ENCODE measurements around the gene LHFPL2.

LHFPL2 gene

DNA sequence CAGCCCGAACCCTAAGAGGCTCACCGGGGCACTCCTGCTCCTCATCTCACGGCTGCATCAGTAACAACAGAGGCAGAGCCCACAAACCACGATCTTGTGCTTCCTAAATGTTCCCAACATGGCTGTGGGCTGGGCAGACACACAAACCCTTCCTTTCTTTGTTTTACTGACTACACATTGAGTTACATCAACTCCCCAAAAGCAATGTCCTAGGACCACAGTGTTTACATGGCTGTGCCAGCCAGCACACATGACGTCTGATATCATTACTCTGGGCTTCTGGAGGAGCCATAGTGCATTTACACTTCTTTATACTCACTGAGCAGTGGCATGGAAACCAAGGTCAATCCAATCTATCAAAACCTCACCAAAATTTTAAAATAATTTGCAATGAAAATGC lies 101.4 kb downstream of the LHFPL2 start:
- no peak for DNase-seq (ENCODE audit: low read depth in 2 of 3, low spot score in 1 of 3)

- DNase-seq (ENCODE audit: low read depth in 2 of 3, low spot score in 1 of 3): no peak
Observed at GRCh38 chr5:78546276-78546996, 102.1 kb downstream of the LHFPL2 start.

GRCh38 chr5:78545406-78545805 lies 103.2 kb downstream of the LHFPL2 start:
- DNase-seq (ENCODE audit: low read depth in 2 of 3, low spot score in 1 of 3): no peak

- DNase-seq (ENCODE audit: low read depth in 2 of 3, low spot score in 1 of 3): no peak
Observed at GRCh38 chr5:78544561-78545201, 103.9 kb downstream of the LHFPL2 start.

GRCh38 chr5:78543916-78544315 lies 104.7 kb downstream of the LHFPL2 start:
- no peak for DNase-seq (ENCODE audit: low read depth in 2 of 3, low spot score in 1 of 3)

- DNase-seq (ENCODE audit: low read depth in 2 of 3, low spot score in 1 of 3): no peak
Observed at GRCh38 chr5:78543292-78543691, 105.3 kb downstream of the LHFPL2 start.

DNA sequence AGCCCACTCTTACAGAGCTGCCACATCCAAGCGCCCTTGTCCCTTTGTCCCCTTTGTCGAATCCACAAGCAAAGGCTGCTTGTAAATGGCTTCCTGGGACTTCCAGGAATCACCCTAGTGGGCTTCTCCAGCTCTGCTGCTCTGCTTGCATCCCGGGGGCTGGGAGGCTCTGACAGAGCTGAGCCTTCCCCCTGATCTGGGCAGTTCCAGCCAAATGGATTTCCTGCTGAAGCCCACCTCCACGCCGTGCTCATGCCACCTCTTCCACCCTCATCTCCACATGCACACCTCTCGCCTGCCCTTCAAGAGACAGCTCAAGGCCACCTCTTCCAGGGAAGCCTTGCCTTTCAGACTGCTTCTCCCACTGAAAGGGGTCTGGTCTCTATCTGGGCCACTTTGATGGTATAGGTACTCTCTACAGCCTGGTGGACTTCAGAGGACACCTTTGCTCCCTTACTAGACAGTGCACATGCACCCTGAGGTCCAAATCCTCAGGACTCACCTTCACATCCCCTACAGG lies 106.2 kb downstream of the LHFPL2 start:
- no peak for DNase-seq (ENCODE audit: low read depth in 2 of 3, low spot score in 1 of 3)

DNA sequence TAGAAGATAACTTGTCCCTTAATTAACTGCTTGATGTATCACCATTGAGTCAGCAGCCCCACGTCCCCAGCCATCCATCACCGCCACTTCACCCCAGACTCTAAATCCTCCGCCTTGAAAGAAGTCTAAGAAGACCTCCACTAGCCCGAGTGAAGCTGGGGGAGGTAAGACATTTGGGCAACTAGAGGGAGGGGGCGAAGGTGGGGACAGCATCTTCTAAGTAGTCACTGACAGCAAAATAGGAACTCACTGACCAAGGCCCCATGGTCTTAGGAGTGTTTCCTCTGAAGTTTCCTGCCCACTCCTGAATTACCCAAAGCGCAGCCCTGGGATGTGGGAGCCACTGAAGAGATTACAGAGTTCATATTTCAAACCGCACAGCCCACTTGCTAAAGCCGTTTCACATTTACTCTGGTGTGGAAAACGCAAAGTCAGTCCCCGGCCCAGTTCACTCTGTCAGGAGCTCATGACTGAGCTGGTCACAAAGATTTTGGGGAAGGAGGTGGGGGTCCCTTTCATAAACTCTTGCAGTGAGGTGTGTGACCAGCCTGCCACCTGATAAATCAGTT lies 107.4 kb downstream of the LHFPL2 start:
- DNase-seq (ENCODE audit: low read depth in 2 of 3, low spot score in 1 of 3): no peak

GRCh38 chr5:78540335-78541085 lies 108.1 kb downstream of the LHFPL2 start:
- DNase-seq (ENCODE audit: low read depth in 2 of 3, low spot score in 1 of 3): no peak

DNA sequence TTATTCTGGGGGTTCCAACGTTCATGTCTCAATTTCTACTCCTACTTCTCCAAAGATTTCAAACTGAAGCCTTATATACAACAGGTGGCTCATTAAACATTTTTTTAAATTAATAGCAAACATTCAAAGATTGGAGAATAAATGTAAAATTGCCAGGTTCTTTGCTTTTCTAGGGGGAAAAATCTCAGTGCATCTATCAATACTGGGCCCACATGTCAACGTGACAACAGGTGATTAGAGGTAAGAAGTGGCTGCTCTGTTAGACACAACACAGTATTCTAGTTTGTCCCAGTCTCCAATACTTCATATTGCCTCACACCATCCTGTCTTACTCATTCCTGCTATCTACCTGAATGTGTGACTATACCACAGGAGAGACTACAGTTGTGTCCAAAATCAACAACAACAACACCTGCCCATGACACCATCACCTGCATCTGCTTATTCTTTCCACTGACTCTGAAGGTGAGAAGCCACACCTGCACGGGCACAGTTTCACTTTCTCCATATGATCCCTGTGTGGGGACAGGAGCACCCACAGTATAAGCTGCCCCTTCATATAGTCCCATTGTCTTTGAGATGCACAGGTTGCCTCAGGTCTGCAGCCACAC lies 110.2 kb downstream of the LHFPL2 start:
- DNase-seq (ENCODE audit: low read depth in 2 of 3, low spot score in 1 of 3): no peak

- no peak for DNase-seq (ENCODE audit: low read depth in 2 of 3, low spot score in 1 of 3)
Observed at GRCh38 chr5:78537821-78538220, 110.8 kb downstream of the LHFPL2 start.

- DNase-seq (ENCODE audit: low read depth in 2 of 3, low spot score in 1 of 3): no peak
Observed at GRCh38 chr5:78537411-78537810, 111.2 kb downstream of the LHFPL2 start.

DNA sequence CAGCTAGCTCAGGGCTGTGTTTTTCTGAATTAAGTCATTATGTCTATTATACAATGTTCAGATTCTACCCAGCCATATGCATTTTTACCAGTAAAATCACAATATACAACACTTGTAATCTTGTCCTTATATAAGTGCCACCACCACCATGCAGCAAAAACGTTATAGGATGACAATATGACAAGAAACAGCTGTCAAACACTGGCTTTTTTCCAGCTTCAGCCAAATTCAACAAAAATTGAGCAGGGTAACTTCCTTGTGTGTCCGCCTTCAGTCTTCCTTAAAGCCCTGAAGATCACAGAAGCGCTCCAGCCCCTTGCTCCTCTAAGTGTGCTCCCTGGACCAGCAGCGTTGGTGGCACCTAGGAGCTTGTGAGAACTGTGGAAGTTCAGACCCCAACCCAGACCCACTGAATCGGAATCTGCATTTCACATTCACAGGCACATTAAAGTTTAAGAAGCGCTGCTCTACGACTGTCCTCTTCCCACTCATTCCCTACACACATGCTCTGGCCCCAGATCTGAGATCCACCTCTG lies 111.8 kb downstream of the LHFPL2 start:
- DNase-seq (ENCODE audit: low read depth in 2 of 3, low spot score in 1 of 3): no peak

- no peak for DNase-seq (ENCODE audit: low read depth in 2 of 3, low spot score in 1 of 3)
Observed at GRCh38 chr5:78534905-78535200, 113.7 kb downstream of the LHFPL2 start.

DNA sequence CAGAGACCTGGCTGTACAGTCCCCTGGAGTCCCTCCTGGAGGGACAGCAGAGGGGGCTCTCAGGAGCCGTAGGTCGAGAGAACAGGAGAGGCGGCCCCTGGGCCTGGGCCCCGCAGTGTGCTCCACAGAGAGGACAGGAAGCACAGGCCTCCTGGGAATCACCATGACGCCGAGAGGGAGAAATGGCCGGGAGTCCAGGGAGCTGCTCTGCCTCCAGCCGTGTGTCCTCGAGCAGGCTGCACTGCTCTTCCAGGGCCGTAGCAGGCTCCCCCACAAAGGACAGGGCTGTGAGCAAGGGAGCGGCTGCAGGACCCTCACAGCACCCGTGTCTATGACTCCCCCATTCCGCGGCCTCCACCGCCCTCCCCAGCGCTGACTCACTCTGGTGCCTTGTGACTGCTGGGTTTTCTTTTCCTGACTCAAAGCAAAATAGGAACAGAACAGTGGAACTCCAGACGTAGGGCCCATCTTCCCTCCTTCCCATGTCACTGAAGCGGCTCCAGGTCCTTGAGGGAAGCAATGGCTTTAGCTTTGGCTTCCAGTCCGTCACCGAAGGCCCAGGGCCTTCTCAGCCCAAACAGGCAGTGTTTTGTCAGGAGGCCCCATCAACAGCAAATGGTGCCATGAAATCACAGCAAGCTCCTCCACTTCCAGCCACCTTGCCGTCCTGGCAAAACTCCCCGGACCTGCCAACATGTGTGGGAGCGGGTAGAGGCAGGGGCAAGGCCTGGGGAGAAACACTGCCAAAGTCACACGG lies 114.2 kb downstream of the LHFPL2 start:
- DNase-seq (ENCODE audit: low read depth in 2 of 3, low spot score in 1 of 3): no peak

GRCh38 chr5:78533356-78533755 lies 115.2 kb downstream of the LHFPL2 start:
- DNase-seq (ENCODE audit: low read depth in 2 of 3, low spot score in 1 of 3): no peak

DNA sequence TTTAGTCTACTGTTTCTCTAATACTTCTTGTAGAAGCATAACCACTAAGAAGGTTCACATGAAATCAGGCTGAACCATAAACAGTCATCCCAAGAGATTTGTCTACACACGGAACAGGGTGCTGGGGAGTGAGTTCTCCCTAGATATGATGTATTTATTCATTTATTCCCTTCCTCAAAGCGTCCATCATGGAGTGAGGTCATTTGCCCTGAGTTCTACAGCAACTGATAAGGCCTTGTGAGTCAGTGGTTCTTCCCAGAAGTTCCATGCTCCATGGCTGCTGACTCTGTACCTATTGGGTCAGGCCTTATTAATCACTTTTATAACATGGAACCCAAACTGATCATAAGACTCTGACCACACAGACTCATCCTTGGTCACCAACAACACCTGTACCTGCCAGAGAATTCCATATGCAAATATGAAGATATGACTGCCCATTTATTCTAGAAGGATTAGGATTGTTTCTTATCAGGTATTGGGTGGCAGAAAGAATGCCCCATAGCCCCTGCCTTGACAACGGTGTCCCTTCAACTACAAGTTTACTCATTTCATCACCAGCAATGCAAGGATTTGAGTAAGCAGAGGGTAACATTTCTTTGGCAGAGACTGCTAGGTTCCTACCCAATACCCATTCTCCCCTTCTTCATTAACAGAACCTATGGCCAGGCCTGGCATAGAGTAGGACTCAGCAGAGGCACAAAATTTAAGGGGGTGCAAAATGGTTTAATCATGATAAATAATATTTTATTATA lies 118.1 kb downstream of the LHFPL2 start:
- DNase-seq (ENCODE audit: low read depth in 2 of 3, low spot score in 1 of 3): no peak

GRCh38 chr5:78527925-78528324 lies 120.6 kb downstream of the LHFPL2 start:
- no peak for DNase-seq (ENCODE audit: low read depth in 2 of 3, low spot score in 1 of 3)

DNA sequence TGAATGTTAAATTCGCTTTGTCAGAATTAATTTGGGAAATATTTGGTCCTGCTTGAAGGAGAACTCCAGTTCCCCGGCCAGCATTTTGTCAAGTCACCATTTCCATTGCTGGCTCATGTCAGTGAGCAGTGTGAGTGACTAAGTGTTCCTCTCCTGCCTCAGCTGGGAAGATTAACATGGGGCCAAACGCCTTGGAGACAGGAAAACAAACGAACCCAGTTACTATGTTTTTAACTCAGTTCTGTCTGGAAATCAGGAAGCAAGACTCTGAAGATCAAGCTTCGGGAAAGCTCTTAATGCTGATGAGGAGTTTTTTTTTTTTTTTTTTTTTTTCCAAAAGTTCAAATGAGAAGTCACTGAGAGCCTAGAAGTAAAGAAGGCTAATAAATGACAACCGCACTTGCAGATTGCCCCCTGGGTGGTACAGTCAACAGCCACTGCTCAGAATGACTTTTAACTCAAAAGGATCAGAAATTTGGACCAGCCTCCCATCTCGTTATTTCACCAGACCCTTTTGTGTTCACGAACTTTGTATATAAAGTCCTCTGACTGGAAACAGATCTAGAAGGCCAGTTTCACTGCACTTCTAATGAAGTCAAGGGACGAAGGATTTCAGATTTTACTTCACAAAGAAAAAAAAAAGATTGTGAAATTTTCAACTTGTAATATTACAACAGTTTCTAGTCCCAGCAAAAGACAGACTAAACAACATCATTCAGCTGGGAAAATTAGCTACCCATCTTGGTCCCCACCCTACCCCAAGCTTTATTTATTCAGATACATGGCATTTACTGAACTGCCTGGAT lies 121.3 kb downstream of the LHFPL2 start:
- DNase-seq (ENCODE audit: low read depth in 2 of 3, low spot score in 1 of 3): no peak
